OCI-M1 (cell line): ENCODE measurements around the gene PPP6C.
A peak's percentile ranks its signal among the peaks of the same experiment; 100 is the strongest.
"Not testable (repeated sequence)": the region's sequence is repeated elsewhere in the genome, so short reads cannot be mapped to it uniquely, and the experiment has no call there.

Experiments
- DNase-seq: peaks from one replicate; lab custom pipeline; 2025; lab: John Stamatoyannopoulos, UW

Gene PPP6C

GRCh38 chr9:125141751-125142150, 47.9 kb downstream of the PPP6C start:
- no peak for DNase-seq

GRCh38 chr9:125141251-125141650, 48.4 kb downstream of the PPP6C start:
- no peak for DNase-seq

DNA sequence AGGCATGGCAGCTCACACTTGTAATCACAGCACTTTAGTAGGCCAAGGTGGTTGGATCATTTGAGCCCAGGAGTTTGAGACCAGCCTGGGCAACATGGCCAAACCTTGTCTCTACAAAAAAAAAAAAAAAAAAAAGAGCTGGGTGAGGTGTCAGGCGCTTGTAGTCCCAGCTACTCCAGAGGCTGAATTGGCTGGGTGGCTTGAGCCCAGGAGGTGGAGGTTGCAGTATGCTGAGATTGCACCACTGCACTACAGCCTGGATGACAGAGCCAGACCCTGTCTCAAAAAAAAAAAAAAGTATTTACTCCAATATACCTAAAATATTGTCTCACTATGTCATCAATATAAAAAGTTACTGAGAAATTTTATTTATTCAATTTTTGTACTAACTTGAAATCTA, 49.0 kb downstream of the PPP6C start:
- no peak for DNase-seq

DNA sequence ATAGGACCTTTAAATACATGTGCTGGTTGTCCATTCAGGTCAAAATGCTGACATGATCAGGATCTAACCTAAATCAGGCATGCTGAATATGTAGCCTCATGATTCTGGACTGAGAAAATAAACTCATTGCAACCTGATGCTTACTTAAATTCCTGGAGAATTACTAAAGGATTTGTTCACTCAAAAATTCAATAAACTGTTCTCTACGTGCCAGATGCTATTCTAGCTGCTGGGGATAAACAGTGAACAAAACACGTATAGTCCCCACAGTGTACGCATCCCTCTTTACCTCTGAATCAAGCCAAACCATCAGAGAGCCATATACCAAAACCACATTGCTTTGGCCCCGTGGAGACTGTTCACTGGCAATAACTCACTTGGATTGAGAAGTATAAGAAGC, 52.4 kb downstream of the PPP6C start:
- no peak for DNase-seq

- DNase-seq, result no peak
These were observed 54.6 kb downstream of the PPP6C start for GRCh38 chr9:125134976-125135375.

GRCh38 chr9:125133403-125134329, 55.9 kb downstream of the PPP6C start:
- no peak for DNase-seq

GRCh38 chr9:125131778-125132177, 57.8 kb downstream of the PPP6C start:
- peak; percentile 23 for DNase-seq

DNA sequence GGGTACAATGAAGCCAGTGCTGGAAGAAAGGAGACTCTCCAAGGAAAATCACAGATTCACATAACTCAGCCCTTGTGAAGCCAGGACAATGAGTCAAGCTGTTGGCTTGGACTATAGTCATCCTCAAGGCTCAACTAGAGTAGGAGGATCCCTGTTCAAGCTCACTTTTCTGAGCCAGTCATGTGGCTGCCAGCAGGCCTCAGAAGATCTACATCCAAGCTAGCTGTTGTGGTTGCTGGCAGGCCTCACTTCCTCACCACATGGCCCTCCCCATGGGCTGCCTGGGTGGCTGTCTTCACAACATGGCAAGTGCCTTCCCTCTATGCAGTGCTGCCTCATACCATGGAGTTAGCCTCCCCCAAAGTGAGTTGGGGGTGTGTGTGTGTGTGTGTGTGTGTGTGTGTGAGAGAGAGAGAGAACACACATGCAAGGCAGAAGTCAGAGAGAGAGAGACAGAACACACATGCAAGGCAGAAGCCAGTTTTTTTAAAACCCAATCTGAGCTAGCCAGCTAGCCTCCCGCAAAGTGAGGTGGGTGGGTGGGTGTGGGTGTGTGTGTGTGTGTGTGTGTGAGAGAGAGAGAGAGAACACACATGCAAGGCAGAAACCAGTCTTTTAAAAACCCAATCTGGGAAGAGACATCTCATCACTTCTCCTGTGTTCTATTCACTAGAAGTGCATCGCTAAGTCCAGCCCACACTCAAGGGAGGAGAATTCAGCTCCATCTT, 63.4 kb downstream of the PPP6C start:
- DNase-seq, result peak; percentile 96

DNA sequence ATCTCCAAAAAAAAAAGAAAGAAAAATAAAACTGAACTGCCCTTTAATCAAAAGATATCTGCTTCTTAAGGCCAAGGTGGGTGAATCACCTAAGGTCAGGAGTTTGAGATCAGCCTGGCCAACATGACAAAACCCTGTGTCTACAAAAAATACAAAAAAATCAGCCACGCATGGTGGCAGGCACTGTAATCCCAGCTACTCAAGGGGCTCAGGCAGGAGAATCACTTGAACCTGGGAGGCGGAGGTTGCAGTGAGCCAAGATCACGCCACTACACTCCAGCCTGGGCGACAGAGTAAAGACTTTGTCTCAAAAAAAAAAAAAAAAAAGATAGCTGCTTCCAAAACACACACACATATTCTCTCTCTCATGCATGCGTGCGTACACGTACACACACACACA, 64.1 kb downstream of the PPP6C start:
- no peak for DNase-seq

DNA sequence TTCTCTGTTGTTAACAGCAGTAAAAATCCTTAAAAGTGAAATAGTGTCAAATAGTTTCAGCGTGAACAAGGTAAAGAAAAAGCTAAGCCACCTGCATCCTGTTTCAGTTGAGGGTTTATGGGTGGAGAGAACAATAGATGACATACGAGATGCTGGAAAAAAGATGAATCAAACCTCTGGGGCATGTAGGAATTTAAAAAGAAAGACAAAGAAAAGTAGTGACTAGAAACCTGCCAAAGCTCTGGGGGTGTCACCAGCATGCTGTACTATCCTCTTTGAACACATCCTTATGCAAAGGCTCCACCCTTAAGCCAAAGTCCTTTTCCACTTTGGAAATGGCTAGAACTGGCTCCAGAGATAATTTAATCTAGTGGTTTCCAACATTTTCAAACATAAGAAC, 68.5 kb downstream of the PPP6C start:
- no peak for DNase-seq

DNA sequence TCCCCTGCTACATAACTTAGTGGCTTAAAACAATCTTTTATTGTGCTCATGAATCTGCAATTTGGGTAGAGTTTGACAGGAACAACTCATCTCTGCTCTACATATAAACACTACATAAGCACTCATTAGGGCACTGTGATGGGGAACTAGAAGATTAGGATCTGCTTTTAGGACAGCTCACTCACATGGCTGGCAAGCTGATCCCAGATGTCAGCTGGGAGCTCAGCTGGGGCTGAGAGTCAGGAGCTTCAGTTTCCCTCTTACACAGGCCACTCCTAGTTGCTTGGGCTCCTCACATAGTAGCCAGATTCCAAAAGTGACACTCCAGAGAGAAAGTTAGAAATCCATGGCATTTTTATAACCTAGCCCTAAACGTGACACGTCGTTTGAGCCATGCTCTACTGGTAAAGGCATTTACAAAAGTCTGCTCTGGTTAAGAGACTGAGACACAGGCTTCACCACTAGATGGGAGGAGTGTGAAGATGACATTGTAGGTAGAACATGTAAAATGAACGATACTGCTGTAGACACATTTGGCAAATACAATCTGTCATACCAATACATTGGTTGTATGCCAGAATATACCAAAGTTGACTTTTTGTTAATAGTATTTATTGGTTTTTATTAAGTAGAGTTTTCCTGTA, 69.8 kb downstream of the PPP6C start:
- DNase-seq, result peak; percentile 78

GRCh38 chr9:125118696-125119095, 70.9 kb downstream of the PPP6C start:
- DNase-seq, result not testable (repeated sequence)

- not testable (repeated sequence) for DNase-seq
These were observed 75.1 kb downstream of the PPP6C start for GRCh38 chr9:125114503-125114902.

GRCh38 chr9:125110464-125110863, 79.1 kb downstream of the PPP6C start:
- DNase-seq, result no peak

DNA sequence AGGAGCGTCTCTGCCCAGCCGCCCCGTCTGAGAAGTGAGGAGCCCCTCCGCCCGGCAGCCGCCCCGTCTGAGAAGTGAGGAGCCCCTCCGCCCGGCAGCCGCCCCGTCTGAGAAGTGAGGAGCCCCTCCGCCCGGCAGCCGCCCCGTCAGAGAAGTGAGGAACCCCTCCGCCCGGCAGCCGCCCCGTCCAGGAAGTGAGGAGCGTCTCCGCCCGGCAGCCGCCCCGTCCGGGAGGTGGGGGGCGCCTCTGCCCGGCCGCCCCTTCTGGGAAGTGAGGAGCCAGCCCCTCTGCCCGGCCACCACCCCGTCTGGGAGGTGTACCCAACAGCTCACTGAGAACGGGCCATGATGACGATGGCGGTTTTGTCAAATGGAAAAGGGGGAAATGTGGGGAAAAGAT, 81.1 kb downstream of the PPP6C start:
- DNase-seq, result not testable (repeated sequence)

- DNase-seq, result no peak
These were observed 83.2 kb downstream of the PPP6C start for GRCh38 chr9:125106285-125106893.

GRCh38 chr9:125103770-125104460, 85.7 kb downstream of the PPP6C start:
- DNase-seq, result no peak

GRCh38 chr9:125103021-125103420, 86.6 kb downstream of the PPP6C start:
- DNase-seq, result no peak

GRCh38 chr9:125100822-125101221, 88.8 kb downstream of the PPP6C start:
- no peak for DNase-seq

GRCh38 chr9:125099816-125100215, 89.8 kb downstream of the PPP6C start:
- no peak for DNase-seq
